NCI-H2227 treated with DMSO at 0.1 percent for 48 hours (cell line): Measurements from ENCODE around the gene ANKAR.

Experiments
- DNase-seq: peaks from one replicate; lab custom pipeline; 2025; lab: John Stamatoyannopoulos, UW

Gene ANKAR

GRCh38 chr2:189719571-189719970 is 45.1 kb downstream of the ANKAR start:
- no peak for DNase-seq

GRCh38 chr2:189723192-189723591 is 48.7 kb downstream of the ANKAR start:
- DNase-seq: no peak
